ENCODE measurements around the gene EPB42. TPM values are rescaled to one million over a fixed set of nuclear protein-coding genes. Genes with fewer than 3 reads are reported as not detected.

The EPB42 gene
- total RNA-seq, 4 donors from 2014 or later: not detected

DNA sequence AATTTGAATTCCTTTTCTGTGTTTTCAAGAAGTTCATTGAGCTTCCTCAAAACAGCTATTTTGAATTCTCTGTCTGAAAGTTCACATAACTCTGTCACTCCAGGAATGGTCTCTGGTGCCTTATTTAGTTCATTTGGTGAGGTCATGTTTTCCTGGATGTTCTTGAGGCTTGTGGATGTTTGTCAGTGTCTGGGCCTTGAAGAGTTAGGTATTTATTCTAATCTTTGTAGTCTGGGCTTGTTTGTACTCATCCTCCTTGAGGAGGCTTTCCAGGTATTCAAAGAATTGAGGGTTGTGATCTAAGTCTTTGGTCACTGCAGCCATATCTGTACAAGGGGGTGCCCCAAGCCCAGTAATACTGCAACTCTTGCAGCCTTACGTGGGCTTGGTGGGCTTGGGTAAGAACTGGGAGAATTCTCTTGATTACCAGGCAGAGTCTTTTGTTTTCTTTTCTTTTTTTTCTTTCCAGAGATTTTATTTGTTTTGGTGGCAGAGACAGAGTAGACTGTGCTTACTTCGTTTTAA lies 55.0 kb downstream of the EPB42 start:
- Histone ChIP-seq H3K4me1 (peaks cover 4% of the 10 kb centered on the region), H3K9me3 (no peaks in the 10 kb centered on the region), H3K4me3 (no peak overlapping the region), H3K36me3 (peaks cover 40% of the 10 kb centered on the region), H3K27ac (no peak overlapping the region), H3K27me3 (no peaks in the 10 kb centered on the region)
- 97% methylated on average over 2 of the region's 2 CpGs for WGBS
- TF ChIP-seq, protein P1, sequence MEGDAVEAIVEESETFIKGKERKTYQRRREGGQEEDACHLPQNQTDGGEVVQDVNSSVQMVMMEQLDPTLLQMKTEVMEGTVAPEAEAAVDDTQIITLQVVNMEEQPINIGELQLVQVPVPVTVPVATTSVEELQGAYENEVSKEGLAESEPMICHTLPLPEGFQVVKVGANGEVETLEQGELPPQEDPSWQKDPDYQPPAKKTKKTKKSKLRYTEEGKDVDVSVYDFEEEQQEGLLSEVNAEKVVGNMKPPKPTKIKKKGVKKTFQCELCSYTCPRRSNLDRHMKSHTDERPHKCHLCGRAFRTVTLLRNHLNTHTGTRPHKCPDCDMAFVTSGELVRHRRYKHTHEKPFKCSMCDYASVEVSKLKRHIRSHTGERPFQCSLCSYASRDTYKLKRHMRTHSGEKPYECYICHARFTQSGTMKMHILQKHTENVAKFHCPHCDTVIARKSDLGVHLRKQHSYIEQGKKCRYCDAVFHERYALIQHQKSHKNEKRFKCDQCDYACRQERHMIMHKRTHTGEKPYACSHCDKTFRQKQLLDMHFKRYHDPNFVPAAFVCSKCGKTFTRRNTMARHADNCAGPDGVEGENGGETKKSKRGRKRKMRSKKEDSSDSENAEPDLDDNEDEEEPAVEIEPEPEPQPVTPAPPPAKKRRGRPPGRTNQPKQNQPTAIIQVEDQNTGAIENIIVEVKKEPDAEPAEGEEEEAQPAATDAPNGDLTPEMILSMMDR (IDR thresholded peaks at IDR 0.05): no peak
- TF ChIP-seq POLR2AphosphoS5 (IDR thresholded peaks at IDR 0.05): no peak
- no peak for TF ChIP-seq POLR2A (IDR thresholded peaks at IDR 0.05)
- no peak for TF ChIP-seq EP300 (IDR thresholded peaks at IDR 0.05)
- no peak for DNase-seq (ENCODE audit: low spot score in 2 of 2)

DNA sequence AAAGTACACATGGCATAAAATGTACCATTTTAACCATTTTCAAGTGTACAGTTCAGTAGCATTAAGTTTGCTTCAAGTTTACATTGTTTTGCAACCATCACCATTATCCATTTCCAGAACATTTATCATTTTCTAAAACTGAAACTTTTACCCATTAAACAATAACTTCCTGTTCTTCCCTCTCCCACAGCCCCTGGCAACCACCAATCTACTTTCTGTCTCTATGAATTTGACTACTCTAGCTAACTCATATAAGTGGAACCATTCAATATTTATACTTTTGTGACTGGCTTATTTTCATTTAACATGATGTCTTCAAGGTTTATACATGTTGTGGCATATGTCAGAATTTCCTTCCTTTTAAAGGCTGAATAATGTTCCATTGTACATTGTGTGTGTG lies 67.5 kb downstream of the EPB42 start:
- H3K4me3 ChIP-seq: no peak overlapping the region
- no peaks in the 10 kb centered on the region for H3K4me1 ChIP-seq
- H3K27ac ChIP-seq: no peak overlapping the region
- peaks cover 54% of the 10 kb centered on the region for H3K36me3 ChIP-seq
- H3K27me3 ChIP-seq: no peaks in the 10 kb centered on the region
- no peak for TF ChIP-seq EP300 (IDR thresholded peaks at IDR 0.05)
- TF ChIP-seq POLR2AphosphoS5 (IDR thresholded peaks at IDR 0.05): no peak
- TF ChIP-seq, protein P1 (IDR thresholded peaks at IDR 0.05): no peak
- TF ChIP-seq POLR2A (IDR thresholded peaks at IDR 0.05): no peak
- DNase-seq (ENCODE audit: low spot score in 2 of 2): no peak
- H3K9me3 ChIP-seq: no peaks in the 10 kb centered on the region

DNA sequence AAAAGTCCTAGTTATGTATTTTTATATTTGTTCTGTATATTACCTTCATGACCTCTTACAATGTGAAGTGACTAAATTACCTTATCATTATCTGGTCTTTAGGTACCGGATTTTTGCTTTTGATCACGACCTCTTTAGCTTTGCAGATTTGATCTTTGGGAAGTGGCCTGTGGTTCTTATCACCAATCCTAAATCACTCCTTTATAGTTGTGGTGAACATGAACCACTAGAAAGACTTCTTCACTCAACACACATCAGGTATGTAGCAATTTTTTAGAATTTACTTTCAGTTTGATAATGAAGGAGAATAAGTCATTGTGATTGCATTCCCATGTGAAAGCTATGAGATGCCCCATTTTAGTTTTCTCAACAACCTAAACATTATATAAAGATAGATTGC lies 69.1 kb downstream of the EPB42 start:
- DNase-seq (ENCODE audit: low spot score in 2 of 2): no peak
- peaks cover 58% of the 10 kb centered on the region for H3K36me3 ChIP-seq
- WGBS: 80% methylated on average over 2 of the region's 2 CpGs
- no peak overlapping the region for H3K27ac ChIP-seq
- H3K4me1 ChIP-seq: no peaks in the 10 kb centered on the region
- TF ChIP-seq POLR2AphosphoS5 (IDR thresholded peaks at IDR 0.05): no peak
- no peak for TF ChIP-seq POLR2A (IDR thresholded peaks at IDR 0.05)
- TF ChIP-seq, protein P1 (IDR thresholded peaks at IDR 0.05): no peak
- TF ChIP-seq EP300 (IDR thresholded peaks at IDR 0.05): no peak
- no peak overlapping the region for H3K4me3 ChIP-seq
- no peaks in the 10 kb centered on the region for H3K27me3 ChIP-seq
- no peaks in the 10 kb centered on the region for H3K9me3 ChIP-seq

DNA sequence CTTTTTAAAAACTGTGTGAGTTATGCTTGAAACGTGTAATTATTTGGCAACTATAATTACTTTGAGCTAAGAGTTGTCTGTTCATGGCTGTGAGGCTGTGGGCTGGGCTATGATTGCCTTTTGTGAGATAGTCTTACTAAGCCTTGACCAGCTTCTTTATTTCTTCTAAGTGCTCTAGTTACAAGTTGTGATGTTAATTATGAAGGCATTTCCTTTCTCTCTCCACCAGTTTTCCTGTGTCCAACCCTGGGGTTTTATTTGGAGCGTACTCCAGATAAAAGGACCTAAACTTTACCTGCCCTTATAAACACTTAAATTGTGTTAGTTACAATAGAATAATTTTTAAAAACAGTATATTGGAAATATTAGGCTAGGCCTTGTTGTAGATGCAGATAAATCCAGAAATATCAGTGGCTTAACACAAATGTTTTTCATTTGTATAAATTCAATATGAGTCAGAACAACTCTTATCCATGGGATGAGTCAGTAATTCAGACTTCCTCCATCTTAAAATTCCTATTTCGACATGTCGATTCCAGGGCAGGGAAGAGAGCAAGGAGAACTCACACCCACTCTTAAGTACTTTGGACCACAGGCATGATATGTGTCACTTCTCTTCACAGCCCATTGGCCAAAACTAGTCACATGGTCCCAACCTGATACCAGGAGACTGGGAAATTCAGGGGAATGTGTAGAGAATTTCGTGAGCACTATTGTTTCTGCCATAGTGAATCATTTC lies 70.5 kb downstream of the EPB42 start:
- Histone ChIP-seq H3K27me3 (no peaks in the 10 kb centered on the region), H3K4me3 (no peak overlapping the region), H3K36me3 (peaks cover 59% of the 10 kb centered on the region), H3K27ac (no peak overlapping the region), H3K9me3 (no peaks in the 10 kb centered on the region), H3K4me1 (no peaks in the 10 kb centered on the region)
- no peak for DNase-seq (ENCODE audit: low spot score in 2 of 2)
- TF ChIP-seq POLR2A (IDR thresholded peaks at IDR 0.05) (no peak), POLR2AphosphoS5 (IDR thresholded peaks at IDR 0.05) (no peak), EP300 (IDR thresholded peaks at IDR 0.05) (no peak)
- TF ChIP-seq, protein P1 (IDR thresholded peaks at IDR 0.05): no peak
- WGBS: 86% methylated on average over 5 of the region's 5 CpGs

Other genes starting within 250 kb of the EPB42 start
- gene UBR1, start 115.0 kb downstream of the EPB42 start, total RNA-seq: 10 to 100 TPM; 14.0 to 41.4 (median 19.2) TPM
- gene TMEM62, start 87.4 kb downstream of the EPB42 start, total RNA-seq: 10 to 100 TPM; 12.5 to 31.3 (median 20.3) TPM
- gene CCNDBP1, start 35.6 kb downstream of the EPB42 start, total RNA-seq: 10 to 100 TPM; 55.9 to 93.7 (median 81.2) TPM
- gene TGM5, start 45.9 kb upstream of the EPB42 start, total RNA-seq: 100 to 1,000 TPM in 1 of 4 donors, 10 to 100 TPM in 3; 61.6 to 146 (median 69.3) TPM
- not detected for gene TGM7, start 81.2 kb upstream of the EPB42 start, total RNA-seq
- gene LCMT2, start 109.6 kb upstream of the EPB42 start, total RNA-seq: 1 to 10 TPM; 3.2 to 5.7 (median 5.6) TPM
- 10 to 100 TPM in 3 of 4 donors, 1 to 10 TPM in 1; 7.7 to 21.1 (median 16.2) TPM for gene ZSCAN29, start 150.0 kb upstream of the EPB42 start, total RNA-seq
- 10 to 100 TPM; 13.0 to 28.5 (median 22.2) TPM for gene TUBGCP4, start 150.1 kb upstream of the EPB42 start, total RNA-seq